Breast epithelium (tissue), 3 donors: ENCODE results near the gene NOL4L.

ENCODE experiments used
- CTCF ChIP-seq, 3 donors: fragments of 450-650 bp; IDR thresholded peaks; one replicate each; pipeline ENCODE4 v1.5.1; 2016 to 2017; ENCODE audit warnings: antibody characterized with exemption in 3 of 3, mild to moderate bottlenecking in 3 of 3, moderate library complexity in 3 of 3
- POLR2A ChIP-seq: fragments of 450-650 bp; IDR thresholded peaks from one replicate; pipeline ENCODE4 v1.6.1; 2016; ENCODE audit warnings: antibody characterized with exemption, mild to moderate bottlenecking, moderate library complexity
- POLR2AphosphoS5 ChIP-seq, 3 donors: sonication (generic); formaldehyde crosslinking; IDR thresholded peaks; one replicate each; pipeline ENCODE4 v1.6.1; 2017; ENCODE audit warnings: antibody characterized with exemption in 3 of 3

GRCh38 chr20:32549842-32550241 lies 35.3 kb downstream of the NOL4L start:
- TF ChIP-seq CTCF (IDR thresholded peaks at IDR 0.05) (no peak), POLR2A (no peak), POLR2AphosphoS5 (IDR thresholded peaks at IDR 0.05) (no peak)
